ENCODE data around the gene TBC1D9B. TPM values are rescaled to one million over a fixed set of nuclear protein-coding genes. Genes with fewer than 3 reads are reported as not detected.

TBC1D9B gene
- total RNA-seq, 4 donors from 2014 or later: 58.8 to 2,513 (median 108) TPM

DNA sequence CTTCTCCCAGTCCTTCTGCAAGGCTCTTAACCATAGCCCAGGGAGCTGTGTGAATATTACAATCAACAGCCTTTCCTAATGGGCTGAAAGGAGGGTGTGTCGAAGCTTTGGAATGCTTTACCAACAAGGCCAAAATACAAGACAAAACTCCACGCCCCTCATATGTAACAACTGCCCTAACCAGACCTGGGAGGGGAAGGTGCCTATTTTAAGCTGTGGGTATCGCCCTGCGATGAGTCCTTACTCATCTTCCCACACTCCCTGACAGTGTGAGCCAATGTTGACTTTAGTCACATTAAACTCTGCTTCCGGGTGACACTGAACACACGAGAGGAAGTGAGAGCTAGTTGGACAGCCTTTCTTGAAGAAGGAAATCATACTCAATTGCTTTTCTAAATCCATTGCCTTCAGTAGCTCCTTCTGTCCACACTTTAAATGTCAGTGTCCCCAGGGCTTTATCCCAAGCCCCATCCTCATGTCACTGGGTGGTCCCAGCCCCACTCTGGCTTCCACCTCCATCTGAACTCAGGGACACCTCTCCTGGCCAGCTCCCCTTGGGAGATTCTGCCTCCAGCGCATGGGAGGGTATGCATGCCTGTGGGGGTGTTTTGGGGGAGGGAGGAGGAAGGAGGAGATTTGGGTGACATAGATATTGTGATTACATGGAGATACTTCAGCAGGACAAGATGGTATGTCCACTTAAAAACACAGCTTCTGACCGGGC lies 6.5 kb upstream of the TBC1D9B start:
- DNase-seq: no peak
- no peaks in the 10 kb centered on the region for H3K36me3 ChIP-seq
- no peak overlapping the region for H3K27ac ChIP-seq
- intact Hi-C loops (cut with DNase I; ENCODE audit: low total_unique reads): no loop called here
- TF ChIP-seq POLR2A (IDR thresholded peaks at IDR 0.05) (no peak), CTCF (IDR thresholded peaks at IDR 0.05) (no peak)
- no peak overlapping the region for H3K4me3 ChIP-seq
- H3K4me1 ChIP-seq: no peaks in the 10 kb centered on the region
- H3K27me3 ChIP-seq: no peaks in the 10 kb centered on the region
- H3K9me3 ChIP-seq: no peaks in the 10 kb centered on the region

DNA sequence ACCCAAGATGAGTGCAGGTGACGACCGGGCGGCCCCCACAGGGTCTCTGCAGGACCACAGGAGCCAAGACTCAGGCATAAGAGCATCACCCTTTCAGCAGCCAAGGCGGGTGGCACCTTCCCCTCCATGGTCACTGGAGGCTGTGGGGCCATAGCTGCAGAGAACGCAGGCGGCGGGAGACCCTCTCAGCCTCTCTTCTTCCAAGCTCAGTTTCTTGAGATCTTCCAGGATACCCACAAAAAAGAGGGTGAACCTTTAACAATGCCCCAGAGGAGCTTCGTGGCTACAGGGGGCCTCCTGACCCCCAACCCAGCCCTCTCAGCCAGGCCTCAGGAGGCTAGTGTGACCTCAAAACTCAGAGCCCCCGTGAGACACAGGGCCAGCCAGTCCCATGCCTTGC lies 5.8 kb upstream of the TBC1D9B start:
- intact Hi-C loops (cut with DNase I; ENCODE audit: low total_unique reads): no loop called here
- no peak for TF ChIP-seq CTCF (IDR thresholded peaks at IDR 0.05)
- TF ChIP-seq POLR2A (IDR thresholded peaks at IDR 0.05): no peak
- Histone ChIP-seq H3K27ac (no peak overlapping the region), H3K4me1 (no peaks in the 10 kb centered on the region), H3K36me3 (no peaks in the 10 kb centered on the region), H3K4me3 (no peak overlapping the region), H3K9me3 (no peaks in the 10 kb centered on the region), H3K27me3 (no peaks in the 10 kb centered on the region)
- no peak for DNase-seq

GRCh38 chr5:179912951-179913350 lies 5.3 kb upstream of the TBC1D9B start:
- no peak overlapping the region for H3K27ac ChIP-seq
- TF ChIP-seq POLR2A (IDR thresholded peaks at IDR 0.05) (no peak), CTCF (IDR thresholded peaks at IDR 0.05) (no peak)
- no peak for DNase-seq

GRCh38 chr5:179912386-179912785 lies 4.7 kb upstream of the TBC1D9B start:
- no peaks in the 10 kb centered on the region for H3K27me3 ChIP-seq
- H3K4me1 ChIP-seq: no peaks in the 10 kb centered on the region
- DNase-seq: no peak
- H3K27ac ChIP-seq: no peak overlapping the region
- no peak overlapping the region for H3K4me3 ChIP-seq
- H3K36me3 ChIP-seq: no peaks in the 10 kb centered on the region
- no peaks in the 10 kb centered on the region for H3K9me3 ChIP-seq
- TF ChIP-seq POLR2A (IDR thresholded peaks at IDR 0.05): no peak
- intact Hi-C loops (cut with DNase I; ENCODE audit: low total_unique reads): no loop called here

More at GRCh38 chr5:179912951-179913350, 5.3 kb upstream of the TBC1D9B start:
- Histone ChIP-seq H3K9me3 (no peaks in the 10 kb centered on the region), H3K36me3 (no peaks in the 10 kb centered on the region), H3K27me3 (no peaks in the 10 kb centered on the region), H3K4me1 (no peaks in the 10 kb centered on the region), H3K4me3 (no peak overlapping the region)
- intact Hi-C loops (cut with DNase I; ENCODE audit: low total_unique reads): no loop called here

DNA sequence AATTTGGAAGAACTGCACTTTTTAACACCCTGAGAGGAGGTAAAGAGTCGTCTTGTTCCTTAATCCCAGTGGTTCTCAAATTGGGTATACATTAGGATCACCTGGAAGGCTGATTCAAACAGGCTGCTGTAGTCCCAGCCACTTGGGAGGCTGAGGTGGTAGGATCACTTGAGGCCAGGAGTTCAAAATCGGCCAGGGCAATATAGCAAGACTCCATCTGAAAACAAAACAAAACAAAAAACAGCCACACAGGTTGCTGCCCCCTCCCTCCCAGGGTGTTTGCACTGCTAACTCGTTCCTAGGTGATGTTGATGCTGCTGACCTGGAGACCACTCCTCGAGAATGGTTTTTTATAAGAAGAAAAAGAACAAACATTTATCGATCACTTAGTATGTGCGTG lies 1.5 kb upstream of the TBC1D9B start:
- Histone ChIP-seq H3K9me3 (no peaks in the 10 kb centered on the region), H3K4me3 (no peak overlapping the region), H3K27ac (no peak overlapping the region), H3K4me1 (peaks cover 0 to 8% of the 10 kb centered on the region in 2 donors), H3K36me3 (no peaks in the 10 kb centered on the region), H3K27me3 (no peaks in the 10 kb centered on the region)
- TF ChIP-seq CTCF (IDR thresholded peaks at IDR 0.05): no peak
- no peak for TF ChIP-seq POLR2A (IDR thresholded peaks at IDR 0.05)
- intact Hi-C loops (cut with DNase I; ENCODE audit: low total_unique reads): no loop called here
- no peak for DNase-seq

Data from uterus (tissue), 4 donors.